HG02759 (cell line): Measurements from ENCODE around the gene PFDN6.

ENCODE experiments used
- ATAC-seq: cut with Tn5 transposase; IDR thresholded peaks from one replicate; pipeline ENCODE4 v1.9.1; 2021; ENCODE audit warnings: mild to moderate bottlenecking, moderate library complexity; ENCODE audit not compliant: unreplicated experiment

Gene PFDN6

GRCh38 chr6:33315793-33316602 is 26.6 kb downstream of the PFDN6 start:
- no peak for ATAC-seq

- no peak for ATAC-seq
Observed at GRCh38 chr6:33316603-33317418, 27.4 kb downstream of the PFDN6 start.

- ATAC-seq, result no peak
Observed at GRCh38 chr6:33317419-33317668, 27.9 kb downstream of the PFDN6 start.

- peak; percentile 55 for ATAC-seq
Observed at GRCh38 chr6:33317669-33318425, 28.4 kb downstream of the PFDN6 start, which contains the start of gene ZBTB22. Gene ZBTB22 (minus strand): TSS chr6:33317744. CDS start chr6:33316916, 828 bp downstream.

- ATAC-seq, result no peak
Observed at GRCh38 chr6:33318426-33319073, 29.1 kb downstream of the PFDN6 start.

- ATAC-seq, result no peak
Observed at GRCh38 chr6:33319939-33320314, 30.5 kb downstream of the PFDN6 start.

GRCh38 chr6:33320315-33321181 is 31.1 kb downstream of the PFDN6 start:
- ATAC-seq, result no peak

- no peak for ATAC-seq
Observed at GRCh38 chr6:33321227-33321626, 31.8 kb downstream of the PFDN6 start.

GRCh38 chr6:33323623-33323948 is 34.2 kb downstream of the PFDN6 start:
- no peak for ATAC-seq

GRCh38 chr6:33324125-33324524 is 34.7 kb downstream of the PFDN6 start:
- no peak for ATAC-seq

GRCh38 chr6:33329058-33329457 is 39.7 kb downstream of the PFDN6 start:
- no peak for ATAC-seq

- no peak for ATAC-seq
Observed at GRCh38 chr6:33330736-33331135, 41.3 kb downstream of the PFDN6 start.

GRCh38 chr6:33333666-33334065 is 44.3 kb downstream of the PFDN6 start:
- ATAC-seq, result no peak

- ATAC-seq, result no peak
Observed at GRCh38 chr6:33335916-33336315, 46.5 kb downstream of the PFDN6 start.

GRCh38 chr6:33336495-33336894 is 47.1 kb downstream of the PFDN6 start:
- ATAC-seq, result no peak

GRCh38 chr6:33339193-33339592 is 49.8 kb downstream of the PFDN6 start:
- ATAC-seq, result no peak
